WTC11 (cell line): ENCODE results near the gene IRF2BP1. TPM values are rescaled to one million over a fixed set of nuclear protein-coding genes. Genes with fewer than 3 reads are reported as not detected.

Experiments used
- ATAC-seq: fragments of 200-7000 bp; cut with Tn5 transposase; 2 replicates; pipeline ENCODE4 v1.10.0; 2021; ENCODE audit warnings: mild to moderate bottlenecking, moderate library complexity
- Bru-seq: library from RNA; stranded (reverse); fragments of 400-500 nt; gene quantifications from one replicate; lab custom pipeline; 2021; lab: Mats Ljungman, UMichigan
- CTCF ChIA-PET: fragments of 300-600 bp; sonication (Branson Sonifier 250); formaldehyde crosslinking; loops from one replicate; lab custom pipeline; 2021; ENCODE audit warnings: antibody characterized with exemption; lab: Charles Lee
- POLR2A ChIA-PET: fragments of 350-600 bp; sonication (Branson Sonifier 250); formaldehyde crosslinking; loops from one replicate; lab custom pipeline; 2021; ENCODE audit warnings: antibody characterized with exemption; lab: Charles Lee
- DNase-seq: peaks from one replicate; pipeline ENCODE4 v3.0.0; 2021; ENCODE audit warnings: low spot score
- H3K27ac Mint-ChIP-seq: 2 replicates; pipeline ENCODE4 v1.8.0; 2021; ENCODE audit warnings: mixed read lengths
- H3K27me3 Mint-ChIP-seq: 2 replicates; pipeline ENCODE4 v1.8.0; 2021; ENCODE audit warnings: low read depth, mild to moderate bottlenecking, moderate library complexity, mixed read lengths
- H3K36me3 Mint-ChIP-seq: 2 replicates; pipeline ENCODE4 v1.8.0; 2021; ENCODE audit warnings: mixed read lengths
- H3K4me1 Mint-ChIP-seq: 2 replicates; pipeline ENCODE4 v1.8.0; 2022; ENCODE audit warnings: mixed read lengths
- H3K4me3 Mint-ChIP-seq: 2 replicates; pipeline ENCODE4 v1.8.0; 2021; ENCODE audit warnings: mild to moderate bottlenecking, moderate library complexity, mixed read lengths
- H3K9me3 Mint-ChIP-seq: 2 replicates; pipeline ENCODE4 v1.8.0; 2021; ENCODE audit warnings: mixed read lengths
- ARID4B ChIP-seq: sonication (generic); formaldehyde crosslinking; IDR thresholded peaks from 2 replicates; pipeline ENCODE4 v1.8.0; 2023; ENCODE audit warnings: missing genetic modification reagents, mild to moderate bottlenecking, borderline replicate concordance
- E2F4 ChIP-seq: sonication (generic); formaldehyde crosslinking; IDR thresholded peaks from 2 replicates; pipeline ENCODE4 v1.8.1; 2022; ENCODE audit warnings: low read depth, mild to moderate bottlenecking, moderate library complexity, missing genetic modification reagents, borderline replicate concordance
- ELF4 ChIP-seq: sonication (generic); formaldehyde crosslinking; IDR thresholded peaks from 2 replicates; pipeline ENCODE4 v1.8.1; 2022; ENCODE audit warnings: low read depth, mild to moderate bottlenecking, moderate library complexity, missing genetic modification reagents
- FOXK1 ChIP-seq: sonication (generic); formaldehyde crosslinking; IDR thresholded peaks from 2 replicates; pipeline ENCODE4 v1.8.0; 2022; ENCODE audit warnings: mild to moderate bottlenecking, moderate library complexity, missing genetic modification reagents
- GABPB1 ChIP-seq: sonication (generic); formaldehyde crosslinking; IDR thresholded peaks from 2 replicates; pipeline ENCODE4 v1.8.1; 2023; ENCODE audit warnings: mild to moderate bottlenecking, missing genetic modification reagents
- IRF2 ChIP-seq: sonication (generic); formaldehyde crosslinking; IDR thresholded peaks from 2 replicates; pipeline ENCODE4 v1.8.0; 2022; ENCODE audit warnings: low read depth, missing genetic modification reagents, borderline replicate concordance
- KAT7 ChIP-seq: sonication (generic); formaldehyde crosslinking; IDR thresholded peaks from 2 replicates; pipeline ENCODE4 v1.8.1; 2023; ENCODE audit warnings: missing genetic modification reagents, mild to moderate bottlenecking, borderline replicate concordance
- NR1H2 ChIP-seq: sonication (generic); formaldehyde crosslinking; IDR thresholded peaks from 2 replicates; pipeline ENCODE4 v1.9.0; 2021; ENCODE audit warnings: mild to moderate bottlenecking, moderate library complexity, missing genetic modification reagents
- NR2C2 ChIP-seq: sonication (generic); formaldehyde crosslinking; IDR thresholded peaks from 2 replicates; pipeline ENCODE4 v1.8.0; 2022; ENCODE audit warnings: mild to moderate bottlenecking, missing genetic modification reagents
- PRRX2 ChIP-seq: fragments of 250-450 bp; sonication (Bioruptor Pico); IDR thresholded peaks from 2 replicates; pipeline ENCODE4 v1.8.0; 2021; ENCODE audit warnings: mild to moderate bottlenecking
- RELA ChIP-seq: sonication (generic); formaldehyde crosslinking; IDR thresholded peaks from 2 replicates; pipeline ENCODE4 v1.8.1; 2022; ENCODE audit warnings: missing genetic modification reagents, mild to moderate bottlenecking, borderline replicate concordance
- SP1 ChIP-seq: sonication (generic); formaldehyde crosslinking; conservative IDR thresholded peaks from 2 replicates; pipeline ENCODE4 v1.8.1; 2022; ENCODE audit warnings: missing genetic modification reagents
- TCF7 ChIP-seq: sonication (generic); formaldehyde crosslinking; IDR thresholded peaks from 2 replicates; pipeline ENCODE4 v1.8.0; 2022; ENCODE audit warnings: mild to moderate bottlenecking, low read depth, missing genetic modification reagents, moderate library complexity
- USF2 ChIP-seq: sonication (generic); formaldehyde crosslinking; IDR thresholded peaks from 2 replicates; pipeline ENCODE4 v1.8.1; 2023; ENCODE audit warnings: mild to moderate bottlenecking, missing genetic modification reagents, moderate library complexity
- ZBTB43 ChIP-seq: sonication (generic); formaldehyde crosslinking; IDR thresholded peaks from 2 replicates; pipeline ENCODE4 v1.8.1; 2023; ENCODE audit warnings: mild to moderate bottlenecking, missing genetic modification reagents
- long read RNA-seq, 3 experiments: library from RNA in 1 of 3; library from capped mRNA in 1 of 3; library from polyadenylated mRNA in 1 of 3; unstranded in 2 of 3; stranded (forward) in 1 of 3; transcript quantifications; one replicate each; pipeline ENCODE4 v2.0.0, GENCODE V29; 2021
- total RNA-seq: library from RNA; stranded (reverse); gene quantifications from 3 replicates; pipeline ENCODE4 v1.2.3, GENCODE V29; 2021

The IRF2BP1 gene
- total RNA-seq (29.8 to 32.3 TPM (median 30.3 TPM) in 3 replicates), Bru-seq, nascent RNA (percentile 76 among the genes with signal in this experiment)
- long read RNA-seq, experiment 1, transcript IRF2BP1-201 (1 exons, 2,564 nt), result major isoform, 172 of 172 reads
- long read RNA-seq, experiment 1, partial matches to known transcripts, result 0 of 172 reads
- long read RNA-seq, experiment 1, other reads (novel, unspliced or antisense), result 0 of 172 reads
- long read RNA-seq, experiment 2, transcript IRF2BP1-201 (1 exons, 2,564 nt), result major isoform, 43 of 43 reads
- long read RNA-seq, experiment 2, partial matches to known transcripts, result 0 of 43 reads
- long read RNA-seq, experiment 2, other reads (novel, unspliced or antisense), result 0 of 43 reads
- long read RNA-seq, experiment 3, result 0 reads

GRCh38 chr19:45885556-45886426 is at the start of gene IRF2BP1:
TSS of gene IRF2BP1 (minus strand) at chr19:45886141. CDS start at chr19:45885774, 367 bp downstream.
- DNase-seq, result peak; percentile 93
- peaks cover 29% of the 10 kb centered on the region for H3K4me1 Mint-ChIP-seq
- H3K27me3 Mint-ChIP-seq, result no peaks in the 10 kb centered on the region
- H3K36me3 Mint-ChIP-seq, result no peaks in the 10 kb centered on the region
- H3K4me3 Mint-ChIP-seq, result peak within 1 kb of the TSS; percentile 94
- H3K27ac Mint-ChIP-seq, result peak within 1 kb of the TSS; percentile 96
- POLR2A ChIA-PET, result interaction anchor here (0.5 to 2.5 kb wide), 10 partner anchors 15 to 371 kb away, joined by 3 to 31 read pairs (median 4); partner anchors contain the start of genes FOXA3, MYPOP, SIX5 and SYMPK
- no peak for TF ChIP-seq USF2 (CRISPR knock-in tag)
- 0 out of 2 replicates have a peak, but pooled peaks have one; percentile 34 for TF ChIP-seq IRF2 (CRISPR knock-in tag)
- TF ChIP-seq NR2C2 (CRISPR knock-in tag), result peak; percentile 55; the same call in 1 of the 2 replicates
- TF ChIP-seq NR1H2 (CRISPR knock-in tag), result no peak
- TF ChIP-seq E2F4 (CRISPR knock-in tag), result 0 out of 2 replicates have a peak, but pooled peaks have one; percentile 46
- TF ChIP-seq SP1 (CRISPR knock-in tag), result 0 out of 2 replicates have a peak, but pooled peaks have one; percentile 25
- 0 out of 2 replicates have a peak, but pooled peaks have one; percentile 9 for TF ChIP-seq GABPB1 (CRISPR knock-in tag)
- TF ChIP-seq ELF4 (CRISPR knock-in tag), result no peak
- no peak for TF ChIP-seq PRRX2 (CRISPR knock-in tag)
- peak; percentile 49; the same call in 1 of the 2 replicates for TF ChIP-seq TCF7
- peak; percentile 26; the same call in 1 of the 2 replicates for TF ChIP-seq RELA (CRISPR knock-in tag)
- TF ChIP-seq ARID4B (CRISPR knock-in tag), result 0 out of 2 replicates have a peak, but pooled peaks have one; percentile 20
- 0 out of 2 replicates have a peak, but pooled peaks have one; percentile 56 for TF ChIP-seq ZBTB43 (CRISPR knock-in tag)
- TF ChIP-seq FOXK1 (CRISPR knock-in tag), result no peak
- TF ChIP-seq KAT7, result peak; percentile 31; the same call in 1 of the 2 replicates
- CTCF ChIA-PET, result interaction anchor here (0.7 to 8.5 kb wide), 15 partner anchors 17 to 208 kb away, joined by 3 to 212 read pairs (median 6); partner anchors contain the start of genes DMWD, FOXA3, MYPOP and RSPH6A
- peak; percentile 11 for ATAC-seq
- H3K9me3 Mint-ChIP-seq, result no peaks in the 10 kb centered on the region
